Measurements from ENCODE around the gene POU3F1. TPM values are rescaled to one million over a fixed set of nuclear protein-coding genes. Genes with fewer than 3 reads are reported as not detected.

POU3F1 gene
- total RNA-seq, 1 donor from 2014 or later: not detected

DNA sequence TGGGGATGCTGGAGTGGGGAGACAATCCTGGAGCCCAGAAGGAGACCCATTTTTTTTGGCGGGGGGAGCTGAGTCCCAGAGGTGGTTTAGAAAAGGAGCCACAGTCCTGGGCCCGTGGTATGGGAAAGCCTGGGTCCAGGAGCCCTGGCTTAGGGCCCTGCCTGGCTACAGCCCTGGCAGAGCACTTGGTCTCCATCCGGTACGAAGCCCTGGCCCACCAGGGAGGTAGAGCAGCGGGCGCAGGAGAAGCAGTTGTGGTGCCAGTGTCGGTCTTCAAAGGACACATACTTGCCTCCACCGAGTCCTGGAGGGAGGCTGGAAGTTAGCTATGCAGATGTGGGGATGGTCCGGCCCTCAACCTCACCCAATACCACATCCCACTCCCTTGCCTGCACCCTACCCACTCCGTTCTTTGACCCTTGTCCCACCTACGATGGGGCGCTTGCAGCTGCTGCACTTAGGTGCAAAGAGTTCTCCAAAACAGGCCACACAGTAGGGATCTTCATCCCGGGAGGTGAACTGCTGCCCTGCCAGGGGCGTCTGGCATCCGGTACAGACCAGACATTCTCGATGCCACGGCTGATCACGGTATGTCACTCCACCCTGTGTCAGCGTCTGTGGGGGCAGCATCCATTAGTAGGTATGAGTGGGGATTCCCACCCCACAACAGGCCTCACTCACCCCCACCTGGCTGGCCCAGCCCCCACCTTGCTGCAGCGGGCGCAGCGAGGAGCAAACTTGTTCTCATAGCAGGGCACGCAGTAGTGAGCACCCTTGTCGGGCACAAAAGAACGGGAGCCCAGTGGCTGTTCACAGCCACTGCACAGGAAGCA, 49.1 kb downstream of the POU3F1 start:
- peak in 1 of 2 donors; percentile 87 for DNase-seq (ENCODE audit: extremely low spot score in 2 of 2)
- Histone ChIP-seq H3K27me3 (no peaks in the 10 kb centered on the region), H3K9me3 (no peaks in the 10 kb centered on the region), H3K27ac (peak overlapping the region; percentile 93), H3K4me1 (peaks cover 62% of the 10 kb centered on the region), H3K36me3 (no peaks in the 10 kb centered on the region), H3K4me3 (no peak overlapping the region)
- intact Hi-C loops (cut with DNase I): no loop called here
- TF ChIP-seq, protein P1, sequence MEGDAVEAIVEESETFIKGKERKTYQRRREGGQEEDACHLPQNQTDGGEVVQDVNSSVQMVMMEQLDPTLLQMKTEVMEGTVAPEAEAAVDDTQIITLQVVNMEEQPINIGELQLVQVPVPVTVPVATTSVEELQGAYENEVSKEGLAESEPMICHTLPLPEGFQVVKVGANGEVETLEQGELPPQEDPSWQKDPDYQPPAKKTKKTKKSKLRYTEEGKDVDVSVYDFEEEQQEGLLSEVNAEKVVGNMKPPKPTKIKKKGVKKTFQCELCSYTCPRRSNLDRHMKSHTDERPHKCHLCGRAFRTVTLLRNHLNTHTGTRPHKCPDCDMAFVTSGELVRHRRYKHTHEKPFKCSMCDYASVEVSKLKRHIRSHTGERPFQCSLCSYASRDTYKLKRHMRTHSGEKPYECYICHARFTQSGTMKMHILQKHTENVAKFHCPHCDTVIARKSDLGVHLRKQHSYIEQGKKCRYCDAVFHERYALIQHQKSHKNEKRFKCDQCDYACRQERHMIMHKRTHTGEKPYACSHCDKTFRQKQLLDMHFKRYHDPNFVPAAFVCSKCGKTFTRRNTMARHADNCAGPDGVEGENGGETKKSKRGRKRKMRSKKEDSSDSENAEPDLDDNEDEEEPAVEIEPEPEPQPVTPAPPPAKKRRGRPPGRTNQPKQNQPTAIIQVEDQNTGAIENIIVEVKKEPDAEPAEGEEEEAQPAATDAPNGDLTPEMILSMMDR (IDR thresholded peaks at IDR 0.05): no peak
- no peak for TF ChIP-seq POLR2AphosphoS5 (IDR thresholded peaks at IDR 0.05; ENCODE audit: insufficient read depth in 1 of 2, low read depth in 1 of 2)
- no peak for TF ChIP-seq POLR2A (IDR thresholded peaks at IDR 0.05)

DNA sequence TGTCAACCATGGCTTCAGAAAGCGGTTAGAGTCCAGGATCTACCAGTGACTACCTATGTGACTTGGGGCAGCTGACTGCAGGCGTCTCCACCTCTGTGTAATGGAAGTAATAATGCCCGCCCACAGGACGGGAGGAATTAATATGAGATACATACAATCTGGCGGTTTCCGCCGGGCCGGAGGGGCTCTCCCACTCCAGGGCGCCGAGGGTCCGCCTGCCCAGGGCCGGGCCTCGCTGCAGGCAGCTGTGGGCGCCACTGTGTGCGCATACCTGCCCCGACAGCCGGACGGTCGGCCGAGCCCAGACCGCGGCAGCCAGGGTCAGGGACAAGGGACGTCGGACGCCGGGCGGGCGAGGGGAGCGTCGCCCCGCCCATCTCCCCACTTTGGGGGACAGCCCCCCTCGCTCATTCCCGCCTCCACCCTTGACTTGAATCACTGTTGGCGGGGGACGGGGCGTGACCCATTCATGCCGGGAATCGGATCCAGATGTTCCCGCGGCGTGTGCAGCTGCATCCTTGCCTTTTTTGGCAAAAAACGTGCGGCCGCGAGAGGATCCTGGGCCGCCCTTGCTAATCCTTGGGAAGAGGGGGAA, 50.7 kb downstream of the POU3F1 start:
- no peaks in the 10 kb centered on the region for H3K9me3 ChIP-seq
- H3K4me3 ChIP-seq: peak overlapping the region; percentile 54 to 57
- no peaks in the 10 kb centered on the region for H3K36me3 ChIP-seq
- TF ChIP-seq POLR2A (IDR thresholded peaks at IDR 0.05): no peak
- TF ChIP-seq POLR2AphosphoS5 (IDR thresholded peaks at IDR 0.05; ENCODE audit: insufficient read depth in 1 of 2, low read depth in 1 of 2): peak; percentile 71 to 91
- H3K27ac ChIP-seq: peak overlapping the region; percentile 93
- intact Hi-C loops (cut with DNase I): no loop called here
- H3K27me3 ChIP-seq: no peaks in the 10 kb centered on the region
- peak in 1 of 2 donors; percentile 89 for DNase-seq (ENCODE audit: extremely low spot score in 2 of 2)
- peaks cover 49% of the 10 kb centered on the region for H3K4me1 ChIP-seq

DNA sequence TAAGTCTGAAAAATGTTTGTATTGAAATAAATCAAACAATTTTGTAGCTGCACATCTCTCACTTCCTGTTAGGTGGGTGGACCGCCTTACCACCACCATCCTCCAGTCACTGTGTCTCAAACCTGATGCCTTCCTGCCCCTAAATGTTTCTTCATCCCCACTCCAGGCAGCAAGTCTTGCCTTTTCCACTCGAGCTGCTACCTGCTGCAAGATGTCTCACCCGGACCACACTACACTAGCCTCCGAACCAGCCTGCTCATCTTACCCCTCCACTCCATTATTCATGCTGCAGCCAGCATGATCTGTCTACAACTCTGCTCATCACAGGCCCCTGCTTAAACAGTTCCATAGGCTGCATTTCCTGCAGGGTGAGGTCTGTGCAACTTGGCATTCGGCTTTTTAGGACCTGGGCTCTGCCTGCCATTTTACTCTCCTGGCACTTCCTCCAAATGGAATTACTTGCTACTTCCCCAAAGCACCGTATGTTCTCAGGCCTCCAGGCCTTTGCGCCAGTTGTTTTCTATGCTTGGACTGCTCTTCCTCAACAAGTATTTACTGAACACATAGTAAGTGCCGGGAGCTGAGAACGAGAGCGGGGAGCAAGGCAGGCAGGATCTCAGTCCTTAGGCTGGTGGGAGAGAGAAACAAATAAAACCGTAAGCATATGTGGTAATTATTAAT, 51.6 kb downstream of the POU3F1 start:
- no peak for TF ChIP-seq POLR2A (IDR thresholded peaks at IDR 0.05)
- Histone ChIP-seq H3K9me3 (no peaks in the 10 kb centered on the region), H3K4me3 (peak overlapping the region; percentile 54 to 57), H3K27me3 (no peaks in the 10 kb centered on the region), H3K36me3 (no peaks in the 10 kb centered on the region), H3K27ac (peak overlapping the region; percentile 93), H3K4me1 (peaks cover 47% of the 10 kb centered on the region)
- intact Hi-C loops (cut with DNase I): no loop called here
- peak in 1 of 2 donors; percentile 85 for DNase-seq (ENCODE audit: extremely low spot score in 2 of 2)

Small RNAs within 50 kb of the gene (microRNA-seq; reads per million reads assigned to microRNA genes)
- gene MIR3659 (ENCODE audit: borderline number of aligned reads, borderline replicate concordance): 4.8 reads per million, percentile 3 among the genes with 10 or more reads in this experiment

Small RNAs within 50 kb of the gene (small RNA-seq; reads per million reads assigned to genes)
- not detected for gene MIR3659

Other genes with a start within 250 kb of the POU3F1 start
- gene C1orf122, start 239.0 kb downstream of the POU3F1 start, total RNA-seq: 51.8 TPM
- 9.1 TPM for gene YRDC, start 238.6 kb downstream of the POU3F1 start, total RNA-seq
- 9.3 TPM for gene MTF1, start 187.2 kb downstream of the POU3F1 start, total RNA-seq
- gene INPP5B, start 99.7 kb downstream of the POU3F1 start, total RNA-seq: 31.2 TPM
- gene SF3A3, start 56.8 kb downstream of the POU3F1 start, total RNA-seq: 50.3 TPM
- gene FHL3, start 41.3 kb downstream of the POU3F1 start, total RNA-seq: 26.3 TPM
- 18.7 TPM for gene UTP11, start 34.1 kb downstream of the POU3F1 start, total RNA-seq

All from vagina (tissue), 2 donors.